ENCODE data around the gene ZBED3.

The ZBED3 gene

GRCh38 chr5:77073667-77074066 is 13.4 kb downstream of the ZBED3 start:
- Histone ChIP-seq H3K27ac (ENCODE audit: low read depth, low read length) (no peak overlapping the region), H3K27me3 (ENCODE audit: control insufficient read depth, insufficient read depth, low read length) (no peaks in the 10 kb centered on the region)

GRCh38 chr5:77066823-77067442 is 20.2 kb downstream of the ZBED3 start:
- Histone ChIP-seq H3K4me1 (ENCODE audit: control insufficient read depth, insufficient read depth, low read length) (no peaks in the 10 kb centered on the region), H3K4me3 (ENCODE audit: low read length) (no peak overlapping the region), H3K27ac (ENCODE audit: low read depth, low read length) (no peak overlapping the region), H3K9ac (ENCODE audit: low read length) (no peak overlapping the region), H3K36me3 (ENCODE audit: control insufficient read depth, insufficient read depth, low read length) (peaks cover 3% of the 10 kb centered on the region), H3K27me3 (ENCODE audit: control insufficient read depth, insufficient read depth, low read length) (no peaks in the 10 kb centered on the region)

More at GRCh38 chr5:77073667-77074066, 13.4 kb downstream of the ZBED3 start:
- peaks cover 6% of the 10 kb centered on the region for H3K4me1 ChIP-seq (ENCODE audit: control insufficient read depth, insufficient read depth, low read length)
- H3K36me3 ChIP-seq (ENCODE audit: control insufficient read depth, insufficient read depth, low read length) = no peaks in the 10 kb centered on the region
- no peak overlapping the region for H3K9ac ChIP-seq (ENCODE audit: low read length)
- H3K4me3 ChIP-seq (ENCODE audit: low read length) = no peak overlapping the region

GRCh38 chr5:77066184-77066583 is 20.9 kb downstream of the ZBED3 start:
- Histone ChIP-seq H3K27ac (ENCODE audit: low read depth, low read length) (no peak overlapping the region), H3K27me3 (ENCODE audit: control insufficient read depth, insufficient read depth, low read length) (no peaks in the 10 kb centered on the region), H3K9ac (ENCODE audit: low read length) (no peak overlapping the region), H3K4me1 (ENCODE audit: control insufficient read depth, insufficient read depth, low read length) (no peaks in the 10 kb centered on the region), H3K36me3 (ENCODE audit: control insufficient read depth, insufficient read depth, low read length) (peaks cover 6% of the 10 kb centered on the region), H3K4me3 (ENCODE audit: low read length) (no peak overlapping the region)

GRCh38 chr5:77065256-77065655 is 21.8 kb downstream of the ZBED3 start:
- no peaks in the 10 kb centered on the region for H3K4me1 ChIP-seq (ENCODE audit: control insufficient read depth, insufficient read depth, low read length)
- H3K27me3 ChIP-seq (ENCODE audit: control insufficient read depth, insufficient read depth, low read length) = no peaks in the 10 kb centered on the region
- no peak overlapping the region for H3K4me3 ChIP-seq (ENCODE audit: low read length)
- H3K9ac ChIP-seq (ENCODE audit: low read length) = no peak overlapping the region
- peaks cover 6% of the 10 kb centered on the region for H3K36me3 ChIP-seq (ENCODE audit: control insufficient read depth, insufficient read depth, low read length)
- H3K27ac ChIP-seq (ENCODE audit: low read depth, low read length) = no peak overlapping the region

- H3K4me1 ChIP-seq (ENCODE audit: control insufficient read depth, insufficient read depth, low read length) = no peaks in the 10 kb centered on the region
- H3K27me3 ChIP-seq (ENCODE audit: control insufficient read depth, insufficient read depth, low read length) = no peaks in the 10 kb centered on the region
- no peak overlapping the region for H3K4me3 ChIP-seq (ENCODE audit: low read length)
- no peak overlapping the region for H3K9ac ChIP-seq (ENCODE audit: low read length)
- no peak overlapping the region for H3K27ac ChIP-seq (ENCODE audit: low read depth, low read length)
- peaks cover 10% of the 10 kb centered on the region for H3K36me3 ChIP-seq (ENCODE audit: control insufficient read depth, insufficient read depth, low read length)
Measured at GRCh38 chr5:77064040-77064439, 23.0 kb downstream of the ZBED3 start.

- Histone ChIP-seq H3K9ac (ENCODE audit: low read length) (no peak overlapping the region), H3K4me3 (ENCODE audit: low read length) (no peak overlapping the region), H3K4me1 (ENCODE audit: control insufficient read depth, insufficient read depth, low read length) (no peaks in the 10 kb centered on the region), H3K36me3 (ENCODE audit: control insufficient read depth, insufficient read depth, low read length) (peaks cover 10% of the 10 kb centered on the region), H3K27ac (ENCODE audit: low read depth, low read length) (no peak overlapping the region), H3K27me3 (ENCODE audit: control insufficient read depth, insufficient read depth, low read length) (no peaks in the 10 kb centered on the region)
Measured at GRCh38 chr5:77046416-77047073, 40.5 kb downstream of the ZBED3 start.

- no peaks in the 10 kb centered on the region for H3K27me3 ChIP-seq (ENCODE audit: control insufficient read depth, insufficient read depth, low read length)
- no peak overlapping the region for H3K27ac ChIP-seq (ENCODE audit: low read depth, low read length)
- no peaks in the 10 kb centered on the region for H3K4me1 ChIP-seq (ENCODE audit: control insufficient read depth, insufficient read depth, low read length)
- peaks cover 9% of the 10 kb centered on the region for H3K36me3 ChIP-seq (ENCODE audit: control insufficient read depth, insufficient read depth, low read length)
- no peak overlapping the region for H3K9ac ChIP-seq (ENCODE audit: low read length)
- H3K4me3 ChIP-seq (ENCODE audit: low read length) = no peak overlapping the region
Measured at GRCh38 chr5:77035950-77036349, 51.1 kb downstream of the ZBED3 start.

GRCh38 chr5:77033338-77033737 is 53.7 kb downstream of the ZBED3 start:
- Histone ChIP-seq H3K27ac (ENCODE audit: low read depth, low read length) (no peak overlapping the region), H3K4me1 (ENCODE audit: control insufficient read depth, insufficient read depth, low read length) (peaks cover 3% of the 10 kb centered on the region)

GRCh38 chr5:77032635-77033034 is 54.5 kb downstream of the ZBED3 start:
- Histone ChIP-seq H3K4me3 (ENCODE audit: low read length) (no peak overlapping the region), H3K27ac (ENCODE audit: low read depth, low read length) (no peak overlapping the region), H3K4me1 (ENCODE audit: control insufficient read depth, insufficient read depth, low read length) (peaks cover 3% of the 10 kb centered on the region), H3K9ac (ENCODE audit: low read length) (no peak overlapping the region), H3K36me3 (ENCODE audit: control insufficient read depth, insufficient read depth, low read length) (peaks cover 5% of the 10 kb centered on the region), H3K27me3 (ENCODE audit: control insufficient read depth, insufficient read depth, low read length) (no peaks in the 10 kb centered on the region)

More at GRCh38 chr5:77033338-77033737, 53.7 kb downstream of the ZBED3 start:
- Histone ChIP-seq H3K27me3 (ENCODE audit: control insufficient read depth, insufficient read depth, low read length) (no peaks in the 10 kb centered on the region), H3K9ac (ENCODE audit: low read length) (no peak overlapping the region), H3K36me3 (ENCODE audit: control insufficient read depth, insufficient read depth, low read length) (peaks cover 5% of the 10 kb centered on the region), H3K4me3 (ENCODE audit: low read length) (no peak overlapping the region)

- peaks cover 3% of the 10 kb centered on the region for H3K4me1 ChIP-seq (ENCODE audit: control insufficient read depth, insufficient read depth, low read length)
- H3K27me3 ChIP-seq (ENCODE audit: control insufficient read depth, insufficient read depth, low read length) = no peaks in the 10 kb centered on the region
- no peak overlapping the region for H3K9ac ChIP-seq (ENCODE audit: low read length)
- no peak overlapping the region for H3K27ac ChIP-seq (ENCODE audit: low read depth, low read length)
- H3K36me3 ChIP-seq (ENCODE audit: control insufficient read depth, insufficient read depth, low read length) = peaks cover 5% of the 10 kb centered on the region
- H3K4me3 ChIP-seq (ENCODE audit: low read length) = no peak overlapping the region
Measured at GRCh38 chr5:77031891-77032290, 55.2 kb downstream of the ZBED3 start.

- H3K27me3 ChIP-seq (ENCODE audit: control insufficient read depth, insufficient read depth, low read length) = no peaks in the 10 kb centered on the region
- H3K4me3 ChIP-seq (ENCODE audit: low read length) = peak within 1 kb of the TSS; percentile 85
- peak within 1 kb of the TSS; percentile 87 for H3K27ac ChIP-seq (ENCODE audit: low read depth, low read length)
- H3K36me3 ChIP-seq (ENCODE audit: control insufficient read depth, insufficient read depth, low read length) = no peaks in the 10 kb centered on the region
- peaks cover 3% of the 10 kb centered on the region for H3K4me1 ChIP-seq (ENCODE audit: control insufficient read depth, insufficient read depth, low read length)
- peak within 1 kb of the TSS; percentile 79 for H3K9ac ChIP-seq (ENCODE audit: low read length)
Measured at GRCh38 chr5:77030097-77031071, 56.7 kb downstream of the ZBED3 start, which contains the start of gene AGGF1. AGGF1 (plus strand) TSS chr5:77030404; CDS start chr5:77030767, 363 bp downstream.

- Histone ChIP-seq H3K9ac (ENCODE audit: low read length) (no peak overlapping the region), H3K4me3 (ENCODE audit: low read length) (peak overlapping the region; percentile 85)
Measured at GRCh38 chr5:77029376-77029885, 57.7 kb downstream of the ZBED3 start.

More at GRCh38 chr5:77029376-77029885, 57.7 kb downstream of the ZBED3 start:
- no peaks in the 10 kb centered on the region for H3K27me3 ChIP-seq (ENCODE audit: control insufficient read depth, insufficient read depth, low read length)
- H3K4me1 ChIP-seq (ENCODE audit: control insufficient read depth, insufficient read depth, low read length) = peaks cover 3% of the 10 kb centered on the region
- no peaks in the 10 kb centered on the region for H3K36me3 ChIP-seq (ENCODE audit: control insufficient read depth, insufficient read depth, low read length)
- peak overlapping the region; percentile 24 for H3K27ac ChIP-seq (ENCODE audit: low read depth, low read length)
